ENCODE data around the gene PDE11A.

Gene PDE11A

DNA sequence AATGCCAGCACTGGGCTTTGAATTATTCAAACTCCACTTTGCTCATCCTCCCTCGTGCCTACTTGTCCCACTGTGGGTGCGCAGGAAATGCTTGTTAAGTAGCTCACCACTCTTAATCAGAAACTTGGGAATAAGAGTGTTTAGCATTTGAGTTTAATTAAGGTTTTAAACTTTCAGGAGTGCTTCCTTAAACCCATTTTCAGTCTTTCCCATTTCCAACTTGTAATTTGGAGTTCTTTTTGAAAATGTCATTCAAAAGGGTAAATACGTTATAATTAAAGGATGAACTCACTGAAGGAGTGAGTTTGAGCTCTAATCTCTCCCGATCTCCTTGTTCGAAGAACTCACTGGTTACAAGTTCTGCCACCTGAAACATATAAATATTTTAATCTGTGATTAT is 403.4 kb downstream of the PDE11A start:
- H3K9me3 Mint-ChIP-seq, result no peaks in the 10 kb centered on the region
- H3K36me3 Mint-ChIP-seq (ENCODE audit: low read depth), result no peaks in the 10 kb centered on the region
- H3K27ac Mint-ChIP-seq, result no peak overlapping the region
- peaks cover 4% of the 10 kb centered on the region for H3K27me3 Mint-ChIP-seq
- peaks cover 6% of the 10 kb centered on the region for H3K4me1 Mint-ChIP-seq (ENCODE audit: low read depth)
- H3K4me3 Mint-ChIP-seq, result no peak overlapping the region

GRCh38 chr2:177668617-177669016 is 404.0 kb downstream of the PDE11A start:
- Mint-ChIP-seq H3K4me1 (ENCODE audit: low read depth) (peaks cover 6% of the 10 kb centered on the region), H3K27me3 (peaks cover 4% of the 10 kb centered on the region), H3K9me3 (no peaks in the 10 kb centered on the region), H3K4me3 (no peak overlapping the region), H3K27ac (no peak overlapping the region), H3K36me3 (ENCODE audit: low read depth) (no peaks in the 10 kb centered on the region)

DNA sequence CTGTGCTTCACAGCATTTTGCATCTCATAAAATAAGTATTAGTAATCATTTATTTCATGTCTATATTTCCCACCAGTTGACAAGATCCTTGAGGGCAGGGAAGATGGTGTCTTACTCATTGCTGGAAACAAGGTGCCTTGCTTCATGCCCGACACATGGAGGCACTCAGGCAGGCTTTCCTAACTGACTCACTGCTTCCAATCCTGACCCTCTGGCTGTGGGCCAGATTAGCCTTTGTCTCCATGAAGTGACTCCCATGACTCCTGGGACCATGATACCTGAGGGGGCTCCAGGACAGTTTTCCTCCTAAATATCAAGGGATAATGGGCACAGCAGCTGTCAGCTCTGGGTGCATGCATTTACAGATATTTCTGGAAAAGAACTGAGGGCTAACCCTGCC is 405.0 kb downstream of the PDE11A start:
- peaks cover 4% of the 10 kb centered on the region for H3K27me3 Mint-ChIP-seq
- peaks cover 6% of the 10 kb centered on the region for H3K4me1 Mint-ChIP-seq (ENCODE audit: low read depth)
- H3K9me3 Mint-ChIP-seq, result no peaks in the 10 kb centered on the region
- H3K27ac Mint-ChIP-seq, result no peak overlapping the region
- no peaks in the 10 kb centered on the region for H3K36me3 Mint-ChIP-seq (ENCODE audit: low read depth)
- no peak overlapping the region for H3K4me3 Mint-ChIP-seq

- no peaks in the 10 kb centered on the region for H3K9me3 Mint-ChIP-seq
- no peaks in the 10 kb centered on the region for H3K27me3 Mint-ChIP-seq
- H3K27ac Mint-ChIP-seq, result no peak overlapping the region
- H3K36me3 Mint-ChIP-seq (ENCODE audit: low read depth), result no peaks in the 10 kb centered on the region
- H3K4me1 Mint-ChIP-seq (ENCODE audit: low read depth), result peaks cover 6% of the 10 kb centered on the region
- H3K4me3 Mint-ChIP-seq, result no peak overlapping the region
Observed at GRCh38 chr2:177666408-177666807, 406.2 kb downstream of the PDE11A start.

GRCh38 chr2:177665948-177666347 is 406.6 kb downstream of the PDE11A start:
- Mint-ChIP-seq H3K4me1 (ENCODE audit: low read depth) (peaks cover 5% of the 10 kb centered on the region), H3K27ac (no peak overlapping the region), H3K27me3 (no peaks in the 10 kb centered on the region), H3K9me3 (no peaks in the 10 kb centered on the region), H3K36me3 (ENCODE audit: low read depth) (no peaks in the 10 kb centered on the region), H3K4me3 (no peak overlapping the region)

- no peaks in the 10 kb centered on the region for H3K27me3 Mint-ChIP-seq
Observed at GRCh38 chr2:177665328-177665727, 407.2 kb downstream of the PDE11A start.

DNA sequence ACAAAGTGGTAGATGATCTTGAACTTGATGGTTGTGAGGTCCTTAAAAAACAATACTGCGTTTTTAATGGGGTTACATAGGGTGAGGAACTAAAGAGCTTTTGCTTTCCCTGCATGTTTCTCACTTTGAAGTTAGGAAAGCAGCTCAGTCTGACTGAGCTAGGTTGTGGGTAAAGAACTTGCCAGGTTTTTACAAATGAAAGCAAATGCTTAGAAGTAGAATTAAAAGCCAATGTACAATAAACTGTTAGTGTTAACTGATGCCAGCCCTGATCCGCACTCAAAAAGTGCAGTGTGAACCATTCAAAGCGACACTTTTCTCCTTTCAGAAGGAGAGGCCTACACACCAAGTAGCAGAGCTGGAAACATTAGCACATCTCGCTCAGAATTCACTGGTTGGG is 409.7 kb downstream of the PDE11A start:
- Mint-ChIP-seq H3K4me3 (no peak overlapping the region), H3K27me3 (peaks cover 5% of the 10 kb centered on the region), H3K9me3 (no peaks in the 10 kb centered on the region), H3K27ac (no peak overlapping the region), H3K36me3 (ENCODE audit: low read depth) (no peaks in the 10 kb centered on the region), H3K4me1 (ENCODE audit: low read depth) (no peaks in the 10 kb centered on the region)

More at GRCh38 chr2:177665328-177665727, 407.2 kb downstream of the PDE11A start:
- H3K27ac Mint-ChIP-seq, result no peak overlapping the region
- no peaks in the 10 kb centered on the region for H3K4me1 Mint-ChIP-seq (ENCODE audit: low read depth)
- no peaks in the 10 kb centered on the region for H3K36me3 Mint-ChIP-seq (ENCODE audit: low read depth)
- H3K9me3 Mint-ChIP-seq, result no peaks in the 10 kb centered on the region
- no peak overlapping the region for H3K4me3 Mint-ChIP-seq

DNA sequence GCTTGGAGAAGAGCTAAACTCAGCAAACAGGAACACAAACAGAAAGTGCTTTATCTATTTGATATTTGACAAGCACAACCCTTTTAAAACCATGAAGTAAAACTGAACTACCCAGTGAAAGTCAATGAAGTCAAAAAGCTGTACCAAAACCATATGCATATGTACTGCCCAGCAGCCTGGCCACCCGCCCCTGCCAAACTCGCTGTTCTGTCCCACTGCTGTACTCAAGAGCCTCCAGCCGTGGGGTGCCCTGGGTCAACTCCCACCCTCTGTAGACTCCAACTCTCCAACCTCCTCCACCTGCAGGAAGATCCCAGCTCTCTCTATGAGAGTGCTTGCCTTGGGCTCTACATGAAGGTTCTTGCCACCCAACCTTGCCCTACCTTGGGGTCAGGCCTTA is 411.8 kb downstream of the PDE11A start:
- Mint-ChIP-seq H3K4me3 (no peak overlapping the region), H3K4me1 (ENCODE audit: low read depth) (no peaks in the 10 kb centered on the region), H3K27me3 (peaks cover 10% of the 10 kb centered on the region), H3K9me3 (no peaks in the 10 kb centered on the region), H3K36me3 (ENCODE audit: low read depth) (no peaks in the 10 kb centered on the region), H3K27ac (no peak overlapping the region)

- no peaks in the 10 kb centered on the region for H3K36me3 Mint-ChIP-seq (ENCODE audit: low read depth)
- no peaks in the 10 kb centered on the region for H3K4me1 Mint-ChIP-seq (ENCODE audit: low read depth)
- peaks cover 12% of the 10 kb centered on the region for H3K27me3 Mint-ChIP-seq
- H3K9me3 Mint-ChIP-seq, result no peaks in the 10 kb centered on the region
- H3K27ac Mint-ChIP-seq, result no peak overlapping the region
- H3K4me3 Mint-ChIP-seq, result no peak overlapping the region
Observed at GRCh38 chr2:177658309-177658708, 414.3 kb downstream of the PDE11A start.

DNA sequence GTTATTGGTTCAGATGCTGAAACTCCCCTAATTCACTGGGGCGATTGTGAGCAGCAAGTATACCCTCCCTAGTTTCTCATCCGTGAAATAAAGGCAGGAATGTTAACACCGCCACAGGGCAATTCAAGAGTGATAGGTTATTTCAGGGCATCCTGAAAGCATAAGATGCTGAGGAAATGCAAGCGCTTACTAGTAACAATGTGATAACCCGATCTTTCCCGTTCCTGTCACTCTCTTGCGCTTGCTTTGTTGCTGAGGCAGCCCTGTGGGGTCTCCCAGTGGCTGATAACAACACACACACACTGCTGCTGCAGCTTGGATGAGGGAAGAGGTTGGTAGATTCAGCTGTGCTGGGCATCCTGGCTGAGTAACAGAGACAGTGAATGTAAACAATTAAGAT is 420.7 kb downstream of the PDE11A start:
- H3K27me3 Mint-ChIP-seq, result peaks cover 17% of the 10 kb centered on the region
- H3K36me3 Mint-ChIP-seq (ENCODE audit: low read depth), result no peaks in the 10 kb centered on the region
- H3K4me3 Mint-ChIP-seq, result no peak overlapping the region
- no peaks in the 10 kb centered on the region for H3K9me3 Mint-ChIP-seq
- H3K27ac Mint-ChIP-seq, result no peak overlapping the region
- H3K4me1 Mint-ChIP-seq (ENCODE audit: low read depth), result no peaks in the 10 kb centered on the region

- Mint-ChIP-seq H3K4me3 (no peak overlapping the region), H3K9me3 (no peaks in the 10 kb centered on the region), H3K4me1 (ENCODE audit: low read depth) (no peaks in the 10 kb centered on the region), H3K36me3 (ENCODE audit: low read depth) (no peaks in the 10 kb centered on the region), H3K27me3 (peaks cover 13% of the 10 kb centered on the region), H3K27ac (no peak overlapping the region)
Observed at GRCh38 chr2:177649568-177650518, 422.7 kb downstream of the PDE11A start.

GRCh38 chr2:177646791-177647190 is 425.8 kb downstream of the PDE11A start:
- Mint-ChIP-seq H3K4me1 (ENCODE audit: low read depth) (no peaks in the 10 kb centered on the region), H3K4me3 (no peak overlapping the region), H3K27me3 (peaks cover 11% of the 10 kb centered on the region), H3K36me3 (ENCODE audit: low read depth) (no peaks in the 10 kb centered on the region), H3K9me3 (no peaks in the 10 kb centered on the region), H3K27ac (no peak overlapping the region)

DNA sequence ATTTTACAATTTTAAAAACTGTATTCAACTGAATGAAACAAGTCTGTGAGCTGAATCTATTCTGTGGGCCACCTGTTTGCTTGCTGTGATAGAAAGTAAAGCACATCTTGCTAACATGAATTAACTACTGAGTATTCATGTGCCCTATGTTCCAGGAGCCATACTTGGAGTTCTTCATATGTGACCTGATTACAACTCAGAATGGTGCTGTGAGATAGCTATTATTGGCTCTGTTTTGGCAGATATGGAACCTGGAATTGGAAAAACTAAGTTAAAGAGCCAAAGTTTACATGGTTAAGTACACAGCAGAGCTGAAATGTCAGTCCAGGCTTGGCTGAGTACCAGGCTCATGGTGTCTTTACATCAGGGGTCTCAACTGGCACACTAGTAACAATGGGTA is 426.3 kb downstream of the PDE11A start:
- Mint-ChIP-seq H3K9me3 (no peaks in the 10 kb centered on the region), H3K4me1 (ENCODE audit: low read depth) (no peaks in the 10 kb centered on the region), H3K27me3 (peaks cover 11% of the 10 kb centered on the region), H3K4me3 (no peak overlapping the region), H3K27ac (no peak overlapping the region), H3K36me3 (ENCODE audit: low read depth) (no peaks in the 10 kb centered on the region)

DNA sequence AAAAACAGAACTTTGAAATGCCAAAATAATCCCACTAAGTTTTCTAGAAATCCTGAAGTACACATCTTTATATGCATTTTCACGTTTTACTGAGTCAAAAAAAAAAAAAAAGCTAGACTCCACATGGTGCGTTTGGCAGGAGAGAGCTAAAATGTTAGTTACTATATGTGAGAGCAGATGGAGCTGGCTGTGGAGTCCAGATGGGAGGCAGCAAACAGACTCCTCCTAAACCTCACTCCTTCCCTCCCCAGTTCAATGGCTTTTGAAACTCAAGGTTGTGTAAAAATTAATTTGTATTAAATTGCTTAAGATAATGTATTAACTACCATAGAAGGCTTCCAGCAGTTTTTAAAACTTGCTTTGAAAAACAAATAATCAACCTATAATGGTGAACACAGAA is 431.2 kb downstream of the PDE11A start:
- Mint-ChIP-seq H3K9me3 (no peaks in the 10 kb centered on the region), H3K36me3 (ENCODE audit: low read depth) (no peaks in the 10 kb centered on the region), H3K27ac (no peak overlapping the region), H3K4me3 (no peak overlapping the region), H3K27me3 (peaks cover 10% of the 10 kb centered on the region), H3K4me1 (ENCODE audit: low read depth) (no peaks in the 10 kb centered on the region)

DNA sequence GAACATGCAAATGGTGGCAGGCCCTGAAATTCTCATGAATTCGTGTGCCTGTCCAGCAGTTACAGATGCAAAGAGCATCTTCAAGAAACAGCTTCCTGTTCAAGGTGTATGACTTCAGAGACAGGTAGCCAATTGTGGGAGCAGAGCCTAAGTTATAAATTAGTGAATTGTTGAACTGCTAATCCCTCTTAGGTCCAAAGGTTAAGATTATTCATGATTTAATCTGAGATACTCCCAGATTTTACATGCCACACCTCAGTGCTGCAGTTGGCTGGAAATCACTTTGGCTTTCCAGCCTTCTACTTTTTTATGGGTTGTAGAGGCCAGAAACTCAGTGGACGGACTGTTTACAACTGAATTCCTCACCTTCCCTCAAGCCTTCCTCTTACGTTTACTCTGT is 432.2 kb downstream of the PDE11A start:
- peaks cover 13% of the 10 kb centered on the region for H3K27me3 Mint-ChIP-seq
- H3K36me3 Mint-ChIP-seq (ENCODE audit: low read depth), result no peaks in the 10 kb centered on the region
- no peaks in the 10 kb centered on the region for H3K9me3 Mint-ChIP-seq
- H3K4me3 Mint-ChIP-seq, result no peak overlapping the region
- no peaks in the 10 kb centered on the region for H3K4me1 Mint-ChIP-seq (ENCODE audit: low read depth)
- H3K27ac Mint-ChIP-seq, result no peak overlapping the region

All from stimulated activated naive CD8-positive, alpha-beta T cell treated with anti-CD3 and anti-CD28 coated beads, Interleukin-15, Interleukin-2, amounts not matched to agents 100 ng/mL and 50 ng/mL, for 24 hours (primary cell).